IMR-90 (cell line): ENCODE data around the gene ARHGEF37. TPM values are rescaled to one million over a fixed set of nuclear protein-coding genes. Genes with fewer than 3 reads are reported as not detected.
"Not testable (repeated sequence)": the region's sequence is repeated elsewhere in the genome, so short reads cannot be mapped to it uniquely, and the experiment has no call there.

Experiments used
- ATAC-seq: fragments of 200-7000 bp; cut with Tn5 transposase; 2 replicates; pipeline ENCODE4 v1.9.1; 2020; ENCODE audit warnings: low read depth, mild to moderate bottlenecking, moderate library complexity
- BruUV-seq: library from RNA; stranded (reverse); fragments of 400-500 nt; replicated peaks from 2 replicates; lab custom pipeline; 2021; lab: Mats Ljungman, UMichigan
- CTCF ChIA-PET: fragments of 300-600 bp; formaldehyde crosslinking; extraction: SDS; loops from one replicate; lab custom pipeline; 2021; ENCODE audit warnings: antibody characterized with exemption; lab: Yijun Ruan, JAX
- POLR2A ChIA-PET: fragments of 300-600 bp; sonication (Branson Sonifier 250); formaldehyde crosslinking; loops from one replicate; lab custom pipeline; 2022; ENCODE audit warnings: antibody characterized with exemption; ENCODE audit not compliant: unreplicated experiment; lab: Charles Lee
- DNase-seq: peaks from one replicate; pipeline ENCODE4 v3.0.0; 2013
- H2AFZ ChIP-seq: replicated peaks from 2 replicates; pipeline ENCODE3; 2013; ENCODE audit warnings: low read length, mild to moderate bottlenecking; ENCODE audit not compliant: poor library complexity
- H2AK5ac ChIP-seq: 2 replicates; pipeline ENCODE4 v1.6.1; 2013; ENCODE audit warnings: low read depth, low read length, inconsistent platforms
- H2AK9ac ChIP-seq: replicated peaks from 2 replicates; pipeline ENCODE3; 2013; ENCODE audit warnings: mild to moderate bottlenecking, low read depth, low read length, moderate library complexity; ENCODE audit not compliant: poor library complexity
- H2BK120ac ChIP-seq: 2 replicates; pipeline ENCODE4 v1.6.1; 2013; ENCODE audit warnings: low read depth, low read length, inconsistent platforms
- H2BK15ac ChIP-seq: 3 replicates; pipeline ENCODE4 v1.6.1; 2013; ENCODE audit warnings: low read depth, low read length, inconsistent platforms
- H2BK20ac ChIP-seq: 2 replicates; pipeline ENCODE4 v1.6.1; 2013; ENCODE audit warnings: low read depth, mild to moderate bottlenecking, inconsistent platforms, low read length, moderate library complexity
- H2BK5ac ChIP-seq: 2 replicates; pipeline ENCODE4 v1.6.1; 2013; ENCODE audit warnings: mild to moderate bottlenecking, low read depth, low read length, inconsistent platforms; ENCODE audit not compliant: poor library complexity, severe bottlenecking
- H3K14ac ChIP-seq: replicated peaks from 2 replicates; pipeline ENCODE4 v1.6.1; 2013; ENCODE audit warnings: low read depth, low read length, inconsistent platforms
- H3K18ac ChIP-seq: 2 replicates; pipeline ENCODE4 v1.6.1; 2013; ENCODE audit warnings: low read depth, low read length, control low read depth
- H3K23ac ChIP-seq: 2 replicates; pipeline ENCODE4 v1.6.1; 2013; ENCODE audit warnings: low read depth, low read length, inconsistent platforms
- H3K27ac ChIP-seq: 2 replicates; pipeline ENCODE4 v1.5.1; 2013; ENCODE audit warnings: mild to moderate bottlenecking, control low read depth, low read length; ENCODE audit not compliant: insufficient read depth
- H3K27me3 ChIP-seq: 2 replicates; pipeline ENCODE4 v1.6.1; 2013; ENCODE audit warnings: low read length; ENCODE audit not compliant: control insufficient read depth, insufficient read depth
- H3K36me3 ChIP-seq: 2 replicates; pipeline ENCODE4 v1.6.1; 2013; ENCODE audit warnings: low read length, mixed read lengths; ENCODE audit not compliant: control insufficient read depth, insufficient read depth
- H3K4ac ChIP-seq: 2 replicates; pipeline ENCODE4 v1.6.1; 2013; ENCODE audit warnings: low read depth, low read length, inconsistent platforms
- H3K4me1 ChIP-seq: 2 replicates; pipeline ENCODE4 v1.6.1; 2013; ENCODE audit warnings: low read length, mixed read lengths; ENCODE audit not compliant: control insufficient read depth, insufficient read depth
- H3K4me2 ChIP-seq: 2 replicates; pipeline ENCODE4 v1.6.1; 2013; ENCODE audit warnings: low read depth, mild to moderate bottlenecking, control low read depth, low read length, moderate library complexity
- H3K4me3 ChIP-seq: 2 replicates; pipeline ENCODE4 v1.5.1; 2013; ENCODE audit warnings: low read depth, mild to moderate bottlenecking, control low read depth, low read length, moderate library complexity; ENCODE audit not compliant: insufficient read depth
- H3K56ac ChIP-seq: 2 replicates; pipeline ENCODE4 v1.6.1; 2013; ENCODE audit warnings: low read length, inconsistent platforms; ENCODE audit not compliant: insufficient read depth; ENCODE audit errors: extremely low read depth
- H3K79me1 ChIP-seq, 2 experiments: 2 replicates each; pipeline ENCODE4 v1.6.1; 2013; ENCODE audit warnings: low read length in 2 of 2, inconsistent platforms in 1 of 2, low read depth in 1 of 2
- H3K9ac ChIP-seq: 2 replicates; pipeline ENCODE4 v1.6.1; 2013; ENCODE audit warnings: low read depth, low read length, control low read depth
- H3K9me1 ChIP-seq: 2 replicates; pipeline ENCODE4 v1.6.1; 2013; ENCODE audit warnings: low read length, inconsistent platforms; ENCODE audit not compliant: insufficient read depth
- H3K9me3 ChIP-seq: 2 replicates; pipeline ENCODE4 v1.6.1; 2013; ENCODE audit warnings: low read length; ENCODE audit not compliant: control insufficient read depth, insufficient read depth
- H4K20me1 ChIP-seq: 2 replicates; pipeline ENCODE4 v1.6.1; 2013; ENCODE audit warnings: low read length, inconsistent platforms; ENCODE audit not compliant: insufficient read depth
- H4K5ac ChIP-seq: 2 replicates; pipeline ENCODE4 v1.6.1; 2013; ENCODE audit warnings: mild to moderate bottlenecking, low read depth, low read length, control low read depth
- H4K8ac ChIP-seq, 2 experiments: 2 replicates each; pipeline ENCODE4 v1.6.1; 2013; ENCODE audit warnings: low read depth in 2 of 2, low read length in 2 of 2, control low read depth in 1 of 2, inconsistent platforms in 1 of 2
- H4K91ac ChIP-seq: 2 replicates; pipeline ENCODE4 v1.6.1; 2013; ENCODE audit warnings: low read depth, low read length, inconsistent platforms; ENCODE audit not compliant: insufficient read depth
- CEBPB ChIP-seq: IDR thresholded peaks from 2 replicates; pipeline ENCODE4 v1.6.1; 2012; ENCODE audit warnings: low read depth, low read length, improper control_type of control experiment
- CHD1 ChIP-seq: IDR thresholded peaks from 2 replicates; pipeline ENCODE4 v1.6.1; 2012; ENCODE audit warnings: low read depth, low read length, improper control_type of control experiment
- ELK1 ChIP-seq: fragments of 150-350 bp; IDR thresholded peaks from 2 replicates; pipeline ENCODE4 v1.6.1; 2016; ENCODE audit warnings: low read depth, mild to moderate bottlenecking, low read length, moderate library complexity, borderline replicate concordance
- FOS ChIP-seq: fragments of 150-350 bp; IDR thresholded peaks from 2 replicates; pipeline ENCODE4 v1.6.1; 2016; ENCODE audit warnings: low read depth, low read length
- NFE2L2 ChIP-seq: fragments of 150-350 bp; IDR thresholded peaks from 2 replicates; pipeline ENCODE4 v1.6.1; 2016; ENCODE audit warnings: low read depth, mild to moderate bottlenecking, low read length
- RCOR1 ChIP-seq: IDR thresholded peaks from 2 replicates; pipeline ENCODE4 v1.6.1; 2012; ENCODE audit warnings: mild to moderate bottlenecking, low read length, improper control_type of control experiment; ENCODE audit not compliant: insufficient replicate concordance
- RFX5 ChIP-seq: IDR thresholded peaks from 2 replicates; pipeline ENCODE4 v1.8.0; 2012; ENCODE audit warnings: low read depth, mild to moderate bottlenecking, low read length, moderate library complexity
- WGBS, 2 experiments: methylation state at CpG; one replicate each; pipeline versions ENCODE4 v1.1.5 to v1.1.7; 2013; ENCODE audit warnings: missing lambda C conversion rate in 2 of 2; ENCODE audit not compliant: insufficient read length in 1 of 2; ENCODE audit errors: extremely low coverage in 2 of 2; 5-methylcytosine and 5-hydroxymethylcytosine counted together
- dilution Hi-C: fragments of 300-500 bp; cut with HindIII; formaldehyde crosslinking; loops from one replicate; pipeline ENCODE4 v1.14.3; 2018; ENCODE audit warnings: low sequenced_read_pairs; ENCODE audit not compliant: unreplicated experiment
- in situ Hi-C: fragments of 300-500 bp; cut with MboI; formaldehyde crosslinking; loops from 3 replicates; pipeline ENCODE4 v1.14.3; 2019; ENCODE audit warnings: low sequenced_read_pairs, inconsistent platforms, mixed read lengths
- intact Hi-C: fragments of 100-400 bp; cut with micrococcal nuclease; formaldehyde crosslinking; loops from 2 replicates; pipeline ENCODE4 v1.10.0; 2022
- polyA plus RNA-seq, 3 experiments: library from polyadenylated mRNA; depleted of rRNA; stranded (reverse); fragments of >200 nt; gene quantifications; 2 replicates each; pipeline ENCODE4 v1.2.3, GENCODE V29; 2012; ENCODE audit warnings: low replicate concordance in 1 of 3
- total RNA-seq: library from RNA; depleted of rRNA; stranded (reverse); fragments of >200 nt; gene quantifications from 2 replicates; pipeline ENCODE4 v1.2.3, GENCODE V29; 2012

The ARHGEF37 gene
- total and polyA plus RNA-seq, 2 of the 4 experiments (the other 2 are of a cell fraction): 0.39 to 0.54 TPM

GRCh38 chr5:149667829-149668330 lies 86.6 kb downstream of the ARHGEF37 start:
- Histone ChIP-seq H3K56ac (no peak overlapping the region), H3K4me1 (no peaks in the 10 kb centered on the region), H3K79me1 (no peaks in the 10 kb centered on the region), H3K4ac (no peak overlapping the region), H3K14ac (no peak overlapping the region), H3K9me3 (peaks cover 10% of the 10 kb centered on the region), H3K9me1 (no peaks in the 10 kb centered on the region; the same call in 1 of the 2 replicates), H3K4me3 (no peak overlapping the region), H3K23ac (no peak overlapping the region), H2AK5ac (no peak overlapping the region), H3K9ac (no peak overlapping the region), H4K91ac (no peak overlapping the region), H2BK20ac (no peak overlapping the region), H3K18ac (no peak overlapping the region), H4K5ac (no peak overlapping the region), H3K36me3 (no peaks in the 10 kb centered on the region), H4K20me1 (no peaks in the 10 kb centered on the region), H3K4me2 (no peak overlapping the region), H3K27ac (no peak overlapping the region), H2BK5ac (no peak overlapping the region), H2BK120ac (no peak overlapping the region), H2AK9ac (no peak overlapping the region), H2AFZ (no peak overlapping the region), H3K27me3 (peaks cover 12% of the 10 kb centered on the region), H4K8ac (no peak overlapping the region), H2BK15ac (no peak overlapping the region)
- TF ChIP-seq CEBPB (no peak), NFE2L2 (no peak), ELK1 (no peak), CHD1 (no peak), RFX5 (no peak), RCOR1 (no peak), FOS (no peak)
- intact Hi-C loops: loop anchor here (1.0 to 10.0 kb wide), 2 partner anchors 160 to 317 kb away; no protein-coding TSS in a partner anchor
- DNase-seq: no peak
- dilution Hi-C loops: no loop called here
- in situ Hi-C loops: no loop called here
- no peak for ATAC-seq
- ChIA-PET CTCF (interaction anchor here (1.0 to 1.9 kb wide), 3 partner anchors 11 to 28 kb away, joined by 4 to 6 read pairs (median 4); no protein-coding TSS in a partner anchor), POLR2A (no interaction called here)
- BruUV-seq: no TSS peak
- no CpG with 5 or more reads among the region's 6 CpGs for WGBS, 2 experiments

- ATAC-seq, H2AK5ac ChIP-seq, H2BK120ac ChIP-seq, dilution Hi-C loops, H2BK20ac ChIP-seq, H3K4me3 ChIP-seq, in situ Hi-C loops, H4K8ac ChIP-seq, H3K9ac ChIP-seq, H4K5ac ChIP-seq, H3K9me1 ChIP-seq, H4K20me1 ChIP-seq, CTCF ChIA-PET, POLR2A ChIA-PET, DNase-seq, H3K4me2 ChIP-seq, H3K18ac ChIP-seq, H3K56ac ChIP-seq, H3K4me1 ChIP-seq, H3K27ac ChIP-seq, H3K79me1 ChIP-seq, BruUV-seq, H3K14ac ChIP-seq, H4K91ac ChIP-seq, H3K36me3 ChIP-seq, H3K4ac ChIP-seq, H2BK15ac ChIP-seq, H3K23ac ChIP-seq, H2BK5ac ChIP-seq, H2AK9ac ChIP-seq, H2AFZ ChIP-seq: not testable (repeated sequence)
- Histone ChIP-seq H3K27me3 (peaks cover 12% of the 10 kb centered on the region; the same call in 1 of the 2 replicates), H3K9me3 (peaks cover 10% of the 10 kb centered on the region)
- no CpG with 5 or more reads among the region's 3 CpGs for WGBS, 2 experiments
- intact Hi-C loops: loop anchor here (10.0 kb wide), 1 partner anchor 316 kb away; no protein-coding TSS in a partner anchor
These were observed 88.0 kb downstream of the ARHGEF37 start for GRCh38 chr5:149669273-149669672.
